ENCODE measurements around the gene NLRP4. TPM values are rescaled to one million over a fixed set of nuclear protein-coding genes. Genes with fewer than 3 reads are reported as not detected.

Gene NLRP4
- polyA plus RNA-seq, 1 donor (not counting 4 experiments of a cell fraction or from before 2014, with no cell fraction given) = not detected

- peaks cover 13% of the 10 kb centered on the region for H3K9me3 ChIP-seq (ENCODE audit: control insufficient read depth, low read depth, low read length)
- no peak for TF ChIP-seq CTCF (optimal IDR thresholded peaks at IDR 0.05 in 1 of 3, IDR thresholded peaks at IDR 0.05 in 1 of 3, conservative IDR thresholded peaks at IDR 0.05 in 1 of 3; ENCODE audit: extremely low read depth in 1 of 3, insufficient read depth in 2 of 3, low read length in 3 of 3)
- no peak for TF ChIP-seq EZH2 (IDR thresholded peaks at IDR 0.05; ENCODE audit: low read length)
- no peaks in the 10 kb centered on the region for H3K4me1 ChIP-seq (ENCODE audit: control insufficient read depth, extremely low read depth, insufficient read depth, low read length)
- no peak overlapping the region for H2AFZ ChIP-seq (ENCODE audit: control insufficient read depth, low read length)
- dilution Hi-C loops (cut with MboI; ENCODE audit: extremely low pct_ligation_motif_present, low sequenced_read_pairs) = no loop called here
- DNase-seq (ENCODE audit: low read depth, low spot score) (no peak), FAIRE-seq (no peak)
- no peaks in the 10 kb centered on the region for H3K9me1 ChIP-seq (ENCODE audit: control insufficient read depth, extremely low read depth, insufficient read depth, low read length)
- no peak overlapping the region for H3K4me2 ChIP-seq (ENCODE audit: control insufficient read depth, extremely low read depth, insufficient read depth, low read depth, low read length)
- no peak overlapping the region for H3K9ac ChIP-seq (ENCODE audit: control insufficient read depth, extremely low read depth, insufficient read depth, low read length)
- no peak overlapping the region for H3K27ac ChIP-seq (ENCODE audit: control insufficient read depth, insufficient read depth, low read length)
- H3K79me2 ChIP-seq (ENCODE audit: control insufficient read depth, insufficient read depth, low read length) = no peaks in the 10 kb centered on the region
- H3K27me3 ChIP-seq (ENCODE audit: control insufficient read depth, extremely low read depth, insufficient read depth, low read length) = no peaks in the 10 kb centered on the region
- H3K4me3 ChIP-seq (ENCODE audit: control insufficient read depth in 2 of 3, extremely low read depth in 1 of 3, insufficient read depth in 2 of 3, low read depth in 1 of 3, low read length in 3 of 3) = no peak overlapping the region
- H4K20me1 ChIP-seq (ENCODE audit: control insufficient read depth, extremely low read depth, insufficient read depth, low read length) = no peaks in the 10 kb centered on the region
- no peaks in the 10 kb centered on the region for H3K36me3 ChIP-seq (ENCODE audit: control insufficient read depth in 2 of 2, extremely low read depth in 1 of 2, insufficient read depth in 2 of 2, low read length in 2 of 2)
These were observed 62.6 kb downstream of the NLRP4 start for GRCh38 chr19:55898911-55899310.

- no peak overlapping the region for H3K9ac ChIP-seq (ENCODE audit: control insufficient read depth, extremely low read depth, insufficient read depth, low read length)
- H3K4me2 ChIP-seq (ENCODE audit: control insufficient read depth, extremely low read depth, insufficient read depth, low read depth, low read length) = no peak overlapping the region
- H3K27ac ChIP-seq (ENCODE audit: control insufficient read depth, insufficient read depth, low read length) = no peak overlapping the region
- H3K4me3 ChIP-seq (ENCODE audit: control insufficient read depth in 2 of 3, extremely low read depth in 1 of 3, insufficient read depth in 2 of 3, low read depth in 1 of 3, low read length in 3 of 3) = no peak overlapping the region
- TF ChIP-seq EZH2 (IDR thresholded peaks at IDR 0.05; ENCODE audit: low read length) (no peak), CTCF (optimal IDR thresholded peaks at IDR 0.05 in 1 of 3, IDR thresholded peaks at IDR 0.05 in 1 of 3, conservative IDR thresholded peaks at IDR 0.05 in 1 of 3; ENCODE audit: extremely low read depth in 1 of 3, insufficient read depth in 2 of 3, low read length in 3 of 3) (no peak)
- dilution Hi-C loops (cut with MboI; ENCODE audit: extremely low pct_ligation_motif_present, low sequenced_read_pairs) = no loop called here
- H2AFZ ChIP-seq (ENCODE audit: control insufficient read depth, low read length) = no peak overlapping the region
- no peaks in the 10 kb centered on the region for H3K4me1 ChIP-seq (ENCODE audit: control insufficient read depth, extremely low read depth, insufficient read depth, low read length)
- no peaks in the 10 kb centered on the region for H4K20me1 ChIP-seq (ENCODE audit: control insufficient read depth, extremely low read depth, insufficient read depth, low read length)
- no peak for FAIRE-seq
- DNase-seq (ENCODE audit: low read depth, low spot score) = no peak
- no peaks in the 10 kb centered on the region for H3K27me3 ChIP-seq (ENCODE audit: control insufficient read depth, extremely low read depth, insufficient read depth, low read length)
- no peaks in the 10 kb centered on the region for H3K9me1 ChIP-seq (ENCODE audit: control insufficient read depth, extremely low read depth, insufficient read depth, low read length)
- no peaks in the 10 kb centered on the region for H3K79me2 ChIP-seq (ENCODE audit: control insufficient read depth, insufficient read depth, low read length)
- H3K36me3 ChIP-seq (ENCODE audit: control insufficient read depth in 2 of 2, extremely low read depth in 1 of 2, insufficient read depth in 2 of 2, low read length in 2 of 2) = no peaks in the 10 kb centered on the region
- H3K9me3 ChIP-seq (ENCODE audit: control insufficient read depth, low read depth, low read length) = peaks cover 13% of the 10 kb centered on the region
These were observed 65.2 kb downstream of the NLRP4 start for GRCh38 chr19:55901369-55902079.

Data from keratinocyte (primary cell).